ENCODE measurements around the gene MPC1L.
"Not testable (repeated sequence)": the region's sequence is repeated elsewhere in the genome, so short reads cannot be mapped to it uniquely, and the experiment has no call there.

Gene MPC1L

DNA sequence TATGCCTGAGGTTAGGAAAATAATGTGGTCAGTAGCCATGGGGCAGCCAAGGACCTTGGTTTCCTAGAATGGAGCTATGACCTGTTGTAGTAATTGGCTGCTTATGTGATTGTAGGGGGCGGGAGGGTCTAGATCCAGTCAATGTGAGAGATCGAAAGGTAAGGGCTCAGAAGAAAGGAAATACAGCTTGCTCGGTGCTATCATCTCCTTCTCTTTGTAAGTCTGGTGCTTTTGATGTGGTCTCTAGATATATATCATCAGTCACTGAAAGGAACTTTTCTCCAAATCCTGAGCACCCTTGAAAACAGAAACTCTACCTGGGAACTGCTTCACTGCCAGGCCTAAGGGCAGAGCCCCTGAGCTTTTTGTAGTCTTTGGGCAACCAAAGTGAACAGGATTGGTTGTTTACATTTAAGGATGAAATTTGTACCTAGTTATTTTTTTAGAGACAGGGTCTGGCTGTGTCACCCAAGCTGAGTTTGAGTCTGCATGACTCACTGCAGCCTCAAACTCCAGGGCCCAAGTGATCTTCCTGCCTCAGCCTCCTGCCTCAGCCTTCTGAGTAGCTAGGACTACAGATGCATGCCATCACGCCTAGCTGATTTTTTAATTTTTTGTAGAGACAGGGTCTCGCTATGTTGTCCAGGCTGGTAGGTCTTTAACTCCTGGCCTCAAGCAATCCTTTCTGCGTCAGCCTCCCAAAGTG is 33.5 kb upstream of the MPC1L start:
- not testable (repeated sequence) for H3K27me3 ChIP-seq (ENCODE audit: control insufficient read depth, insufficient read depth, low read length); H3K9ac ChIP-seq (ENCODE audit: low read length); H3K4me1 ChIP-seq (ENCODE audit: control insufficient read depth, insufficient read depth, low read length); H3K36me3 ChIP-seq (ENCODE audit: control insufficient read depth, insufficient read depth, low read length); H3K9me3 ChIP-seq (ENCODE audit: control insufficient read depth, low read length); H3K4me3 ChIP-seq (ENCODE audit: low read length)

- Histone ChIP-seq H3K36me3 (ENCODE audit: control insufficient read depth, insufficient read depth, low read length) (no peaks in the 10 kb centered on the region), H3K9me3 (ENCODE audit: control insufficient read depth, low read length) (no peaks in the 10 kb centered on the region), H3K4me1 (ENCODE audit: control insufficient read depth, insufficient read depth, low read length) (no peaks in the 10 kb centered on the region), H3K9ac (ENCODE audit: low read length) (no peak overlapping the region), H3K27me3 (ENCODE audit: control insufficient read depth, insufficient read depth, low read length) (no peaks in the 10 kb centered on the region), H3K4me3 (ENCODE audit: low read length) (no peak overlapping the region)
Observed at GRCh38 chrX:40603446-40603845, 19.8 kb upstream of the MPC1L start.

DNA sequence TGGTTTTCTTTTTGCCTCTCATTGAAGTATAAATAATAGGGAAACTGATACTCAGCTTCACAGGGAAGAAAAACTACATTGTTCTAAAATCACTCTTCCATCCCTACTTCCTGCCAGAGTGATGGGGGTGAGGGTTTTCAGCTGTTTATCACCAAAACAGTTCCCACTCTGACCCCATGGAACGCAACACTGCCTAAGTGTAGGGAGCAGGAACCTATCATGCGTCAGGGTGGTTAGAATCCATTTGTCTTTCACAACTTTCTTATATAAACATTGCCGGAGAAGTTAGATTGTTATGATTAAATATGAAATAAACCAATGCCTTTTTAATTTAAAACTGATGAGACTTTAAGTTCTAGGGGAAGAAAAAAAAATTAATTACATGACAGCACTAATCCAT is 15.8 kb upstream of the MPC1L start:
- H3K9ac ChIP-seq (ENCODE audit: low read length) = no peak overlapping the region
- no peaks in the 10 kb centered on the region for H3K4me1 ChIP-seq (ENCODE audit: control insufficient read depth, insufficient read depth, low read length)
- H3K27me3 ChIP-seq (ENCODE audit: control insufficient read depth, insufficient read depth, low read length) = no peaks in the 10 kb centered on the region
- H3K4me3 ChIP-seq (ENCODE audit: low read length) = no peak overlapping the region
- H3K36me3 ChIP-seq (ENCODE audit: control insufficient read depth, insufficient read depth, low read length) = no peaks in the 10 kb centered on the region
- H3K9me3 ChIP-seq (ENCODE audit: control insufficient read depth, low read length) = no peaks in the 10 kb centered on the region

DNA sequence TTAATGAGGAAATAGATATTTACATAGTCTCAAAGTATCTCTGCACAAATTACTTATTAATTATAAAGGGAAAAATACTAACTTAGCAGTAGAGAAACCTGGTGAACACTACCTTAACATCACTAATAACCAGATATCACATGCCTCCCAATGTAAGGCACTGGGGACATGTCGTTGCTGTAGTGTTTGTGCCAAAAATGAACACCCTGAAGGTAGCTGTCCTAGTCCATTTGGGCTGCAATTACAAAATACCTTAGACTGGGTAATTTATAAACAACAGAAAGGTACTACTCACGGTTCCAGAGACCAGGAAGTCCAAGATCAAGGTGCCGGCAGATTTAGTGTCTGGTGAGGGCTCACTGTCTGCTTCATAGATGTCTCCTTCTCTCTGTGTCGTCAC is 10.7 kb upstream of the MPC1L start:
- Histone ChIP-seq H3K27me3 (ENCODE audit: control insufficient read depth, insufficient read depth, low read length) (no peaks in the 10 kb centered on the region), H3K9ac (ENCODE audit: low read length) (no peak overlapping the region)

DNA sequence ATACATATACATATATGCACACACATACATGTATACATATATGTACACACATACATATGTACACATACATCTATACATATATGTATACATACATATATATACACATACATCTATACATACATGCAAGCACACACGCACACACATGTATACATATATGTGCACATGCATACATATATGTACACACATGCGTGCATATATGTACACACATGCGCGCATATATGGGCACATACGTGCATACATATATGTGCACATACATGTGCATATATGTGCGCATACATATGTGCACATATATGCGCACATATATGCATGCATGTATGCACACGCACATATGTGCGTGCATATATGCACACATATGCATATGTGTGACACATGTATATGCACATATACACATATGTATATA is 7.3 kb upstream of the MPC1L start:
- no peaks in the 10 kb centered on the region for H3K4me1 ChIP-seq (ENCODE audit: control insufficient read depth, insufficient read depth, low read length)
- no peak overlapping the region for H3K4me3 ChIP-seq (ENCODE audit: low read length)
- H3K36me3 ChIP-seq (ENCODE audit: control insufficient read depth, insufficient read depth, low read length) = no peaks in the 10 kb centered on the region
- H3K9me3 ChIP-seq (ENCODE audit: control insufficient read depth, low read length) = no peaks in the 10 kb centered on the region
- no peak overlapping the region for H3K9ac ChIP-seq (ENCODE audit: low read length)
- H3K27me3 ChIP-seq (ENCODE audit: control insufficient read depth, insufficient read depth, low read length) = no peaks in the 10 kb centered on the region

More for the DNA sequence above, 10.7 kb upstream of the MPC1L start:
- Histone ChIP-seq H3K4me3 (ENCODE audit: low read length) (no peak overlapping the region), H3K36me3 (ENCODE audit: control insufficient read depth, insufficient read depth, low read length) (no peaks in the 10 kb centered on the region), H3K4me1 (ENCODE audit: control insufficient read depth, insufficient read depth, low read length) (no peaks in the 10 kb centered on the region), H3K9me3 (ENCODE audit: control insufficient read depth, low read length) (no peaks in the 10 kb centered on the region)

GRCh38 chrX:40617566-40617965 is 5.7 kb upstream of the MPC1L start:
- Histone ChIP-seq H3K36me3 (ENCODE audit: control insufficient read depth, insufficient read depth, low read length) (no peaks in the 10 kb centered on the region), H3K9me3 (ENCODE audit: control insufficient read depth, low read length) (no peaks in the 10 kb centered on the region), H3K4me1 (ENCODE audit: control insufficient read depth, insufficient read depth, low read length) (no peaks in the 10 kb centered on the region), H3K27me3 (ENCODE audit: control insufficient read depth, insufficient read depth, low read length) (no peaks in the 10 kb centered on the region), H3K4me3 (ENCODE audit: low read length) (no peak overlapping the region), H3K9ac (ENCODE audit: low read length) (no peak overlapping the region)

GRCh38 chrX:40622479-40623138 is 619 bp upstream of the MPC1L start:
- Histone ChIP-seq H3K4me3 (ENCODE audit: low read length) (no peak overlapping the region), H3K27me3 (ENCODE audit: control insufficient read depth, insufficient read depth, low read length) (no peaks in the 10 kb centered on the region), H3K36me3 (ENCODE audit: control insufficient read depth, insufficient read depth, low read length) (no peaks in the 10 kb centered on the region), H3K4me1 (ENCODE audit: control insufficient read depth, insufficient read depth, low read length) (no peaks in the 10 kb centered on the region), H3K9ac (ENCODE audit: low read length) (no peak overlapping the region), H3K9me3 (ENCODE audit: control insufficient read depth, low read length) (no peaks in the 10 kb centered on the region)

DNA sequence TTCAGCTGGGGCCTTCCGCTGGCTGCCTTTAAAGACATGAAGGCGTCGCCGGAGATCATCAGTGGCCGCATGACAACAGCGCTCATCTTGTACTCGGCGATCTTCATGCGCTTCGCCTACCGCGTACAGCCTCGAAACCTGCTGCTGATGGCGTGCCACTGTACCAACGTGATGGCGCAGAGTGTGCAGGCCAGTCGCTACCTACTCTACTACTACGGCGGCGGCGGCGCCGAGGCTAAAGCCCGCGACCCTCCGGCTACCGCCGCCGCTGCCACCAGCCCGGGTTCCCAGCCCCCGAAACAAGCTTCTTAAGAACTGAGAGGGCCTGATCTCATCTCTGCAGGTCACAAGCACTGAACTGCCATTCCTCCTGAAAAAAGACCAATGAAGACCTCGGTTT is 437 bp downstream of the MPC1L start:
- Histone ChIP-seq H3K4me1 (ENCODE audit: control insufficient read depth, insufficient read depth, low read length) (no peaks in the 10 kb centered on the region), H3K9ac (ENCODE audit: low read length) (no peak overlapping the region), H3K4me3 (ENCODE audit: low read length) (no peak overlapping the region), H3K36me3 (ENCODE audit: control insufficient read depth, insufficient read depth, low read length) (no peaks in the 10 kb centered on the region), H3K9me3 (ENCODE audit: control insufficient read depth, low read length) (no peaks in the 10 kb centered on the region), H3K27me3 (ENCODE audit: control insufficient read depth, insufficient read depth, low read length) (no peaks in the 10 kb centered on the region)

DNA sequence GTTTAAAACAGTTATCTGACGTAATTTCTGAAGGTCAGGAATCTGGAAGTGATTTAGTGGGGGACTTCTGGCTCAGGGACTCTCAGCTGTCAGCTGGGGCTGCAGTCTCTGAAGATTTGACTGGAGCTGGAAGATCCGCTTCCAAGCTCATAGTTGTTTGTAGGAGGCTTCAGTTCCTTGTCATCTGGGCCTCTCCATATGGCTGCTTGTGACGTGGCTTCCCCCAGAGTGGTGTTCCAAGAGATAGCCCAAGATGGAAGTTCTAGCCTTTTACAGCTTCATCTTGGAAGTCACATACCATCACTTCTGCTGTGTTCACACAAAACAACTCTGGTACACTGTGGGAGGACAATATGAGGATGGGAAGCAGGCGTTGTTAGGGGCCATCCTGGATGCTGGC is 2.1 kb downstream of the MPC1L start:
- H3K4me3 ChIP-seq (ENCODE audit: low read length) = no peak overlapping the region
- no peaks in the 10 kb centered on the region for H3K27me3 ChIP-seq (ENCODE audit: control insufficient read depth, insufficient read depth, low read length)
- H3K9ac ChIP-seq (ENCODE audit: low read length) = no peak overlapping the region
- H3K9me3 ChIP-seq (ENCODE audit: control insufficient read depth, low read length) = no peaks in the 10 kb centered on the region
- H3K36me3 ChIP-seq (ENCODE audit: control insufficient read depth, insufficient read depth, low read length) = no peaks in the 10 kb centered on the region
- no peaks in the 10 kb centered on the region for H3K4me1 ChIP-seq (ENCODE audit: control insufficient read depth, insufficient read depth, low read length)

DNA sequence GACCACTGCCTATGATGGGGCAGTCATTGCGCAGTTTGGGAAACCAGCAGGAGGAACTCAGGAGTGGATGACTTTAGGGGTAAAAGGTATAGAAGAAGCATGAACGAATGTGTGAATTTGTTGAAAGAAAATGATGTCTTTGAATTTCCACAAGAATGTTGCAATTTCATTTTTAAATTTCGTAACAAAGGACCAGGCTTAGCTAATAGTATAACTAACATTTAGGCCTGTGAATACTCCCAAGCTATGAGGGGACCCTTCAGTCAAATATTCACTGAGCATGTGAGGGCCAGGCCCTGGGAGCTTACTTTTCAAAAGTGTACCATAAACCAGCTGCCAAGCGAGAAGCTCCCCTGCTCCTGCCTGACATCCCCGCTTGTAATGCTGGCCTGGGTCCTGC is 5.3 kb downstream of the MPC1L start:
- no peaks in the 10 kb centered on the region for H3K27me3 ChIP-seq (ENCODE audit: control insufficient read depth, insufficient read depth, low read length)
- no peak overlapping the region for H3K4me3 ChIP-seq (ENCODE audit: low read length)
- no peak overlapping the region for H3K9ac ChIP-seq (ENCODE audit: low read length)
- H3K4me1 ChIP-seq (ENCODE audit: control insufficient read depth, insufficient read depth, low read length) = no peaks in the 10 kb centered on the region
- no peaks in the 10 kb centered on the region for H3K9me3 ChIP-seq (ENCODE audit: control insufficient read depth, low read length)
- no peaks in the 10 kb centered on the region for H3K36me3 ChIP-seq (ENCODE audit: control insufficient read depth, insufficient read depth, low read length)

GRCh38 chrX:40632199-40632598 is 9.0 kb downstream of the MPC1L start:
- Histone ChIP-seq H3K36me3 (ENCODE audit: control insufficient read depth, insufficient read depth, low read length) (no peaks in the 10 kb centered on the region), H3K9me3 (ENCODE audit: control insufficient read depth, low read length) (no peaks in the 10 kb centered on the region), H3K4me1 (ENCODE audit: control insufficient read depth, insufficient read depth, low read length) (no peaks in the 10 kb centered on the region), H3K4me3 (ENCODE audit: low read length) (no peak overlapping the region), H3K27me3 (ENCODE audit: control insufficient read depth, insufficient read depth, low read length) (no peaks in the 10 kb centered on the region), H3K9ac (ENCODE audit: low read length) (no peak overlapping the region)

DNA sequence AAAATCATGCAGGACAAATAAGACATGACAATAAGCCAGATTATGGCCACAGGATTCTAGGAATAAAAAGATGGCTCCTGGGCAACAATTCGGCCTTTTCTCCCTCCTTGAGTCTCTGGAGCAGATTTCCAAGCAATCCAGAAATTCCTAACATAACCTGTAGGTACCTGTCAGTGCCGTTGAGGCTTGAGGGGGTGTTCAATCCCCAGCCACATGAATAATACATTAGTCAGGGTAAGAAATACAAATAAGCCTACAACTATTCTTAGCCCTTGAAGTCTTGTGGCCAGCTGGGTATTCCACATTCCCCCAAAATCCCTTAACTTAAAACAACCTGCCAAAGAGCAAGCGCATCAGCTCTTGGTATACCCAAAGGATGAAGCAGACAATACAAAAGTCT is 14.5 kb downstream of the MPC1L start:
- Histone ChIP-seq H3K4me1 (ENCODE audit: control insufficient read depth, insufficient read depth, low read length) (no peaks in the 10 kb centered on the region), H3K9me3 (ENCODE audit: control insufficient read depth, low read length) (no peaks in the 10 kb centered on the region), H3K9ac (ENCODE audit: low read length) (no peak overlapping the region), H3K27me3 (ENCODE audit: control insufficient read depth, insufficient read depth, low read length) (no peaks in the 10 kb centered on the region), H3K36me3 (ENCODE audit: control insufficient read depth, insufficient read depth, low read length) (no peaks in the 10 kb centered on the region), H3K4me3 (ENCODE audit: low read length) (no peak overlapping the region)

Data from mucosa of stomach (tissue), 1 donor.